Activated CD8-positive, alpha-beta memory T cell treated with anti-CD3 and anti-CD28 coated beads, Interleukin-2, amount 50 U/mL, for 1 hour (primary cell): ENCODE results near the gene UHRF1.
"Not testable (repeated sequence)": the region's sequence is repeated elsewhere in the genome, so short reads cannot be mapped to it uniquely, and the experiment has no call there.

ENCODE experiments used
- DNase-seq: peaks from one replicate; pipeline ENCODE4 v3.0.0-alpha.2; 2020; ENCODE audit errors: extremely low read depth

Gene UHRF1

DNA sequence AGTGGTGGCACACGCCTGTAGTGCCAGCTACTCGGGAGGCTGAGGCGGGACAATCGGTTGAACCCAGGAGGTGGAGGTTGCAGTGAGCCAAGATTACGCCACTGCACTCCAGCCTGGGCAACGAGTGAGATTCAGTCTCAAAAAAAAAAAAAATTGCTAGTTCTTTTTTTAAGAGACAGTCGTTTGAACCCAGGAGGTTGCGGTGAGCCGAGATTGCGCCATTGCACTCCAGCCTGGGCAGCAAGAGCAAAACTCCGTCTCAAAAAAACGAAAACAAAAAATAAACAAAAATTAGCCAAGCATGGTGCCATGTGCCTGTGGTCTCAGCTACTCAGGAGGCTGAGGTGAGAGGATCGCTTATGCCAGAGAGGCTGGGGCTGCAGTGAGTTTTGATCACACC, 8.4 kb upstream of the UHRF1 start:
- DNase-seq: not testable (repeated sequence)

DNA sequence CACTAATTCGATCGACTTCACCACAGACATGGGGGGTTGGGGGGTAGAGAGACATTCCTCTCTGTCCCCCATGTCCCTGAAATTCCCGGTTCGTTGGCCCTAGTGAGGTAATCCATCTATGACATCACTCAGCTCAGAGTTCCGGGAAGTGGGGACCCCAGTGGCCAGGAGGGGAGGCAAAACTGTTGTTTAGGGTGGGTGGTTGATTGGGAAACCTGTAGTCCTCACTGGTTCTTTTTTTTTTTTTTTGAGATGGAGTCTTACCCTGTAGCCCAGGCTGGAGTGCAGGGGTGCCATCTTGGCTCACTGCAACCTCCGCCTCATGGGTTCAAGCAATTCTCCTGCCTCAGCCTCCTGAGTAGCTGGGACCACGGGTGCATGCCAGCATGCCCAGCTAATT, 6.5 kb upstream of the UHRF1 start, which contains the start of gene ARRDC5:
TSS of gene ARRDC5 (minus strand) at position 101 of the 400 bp plus-strand sequence. CDS start at position 30, 71 bp downstream.
- DNase-seq: no peak

DNA sequence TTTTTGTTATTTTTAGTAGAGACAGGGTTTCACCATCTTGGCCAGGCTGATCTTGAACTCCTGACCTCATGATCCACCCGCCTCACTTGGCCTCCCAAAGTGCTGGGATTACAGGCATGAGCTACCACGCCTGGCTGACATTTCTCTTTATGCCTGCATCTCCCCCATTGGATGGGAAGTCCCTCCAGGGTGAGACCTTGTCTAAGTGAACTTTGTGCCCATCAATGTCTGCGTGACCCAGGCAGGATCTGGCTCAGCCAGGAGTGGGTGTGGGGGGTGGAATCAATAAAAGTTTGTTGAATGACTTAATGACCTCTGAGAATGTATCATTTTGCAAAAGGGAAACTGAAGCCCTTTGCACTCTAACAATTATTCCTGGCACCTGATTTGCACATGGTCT, 4.8 kb upstream of the UHRF1 start:
- no peak for DNase-seq

DNA sequence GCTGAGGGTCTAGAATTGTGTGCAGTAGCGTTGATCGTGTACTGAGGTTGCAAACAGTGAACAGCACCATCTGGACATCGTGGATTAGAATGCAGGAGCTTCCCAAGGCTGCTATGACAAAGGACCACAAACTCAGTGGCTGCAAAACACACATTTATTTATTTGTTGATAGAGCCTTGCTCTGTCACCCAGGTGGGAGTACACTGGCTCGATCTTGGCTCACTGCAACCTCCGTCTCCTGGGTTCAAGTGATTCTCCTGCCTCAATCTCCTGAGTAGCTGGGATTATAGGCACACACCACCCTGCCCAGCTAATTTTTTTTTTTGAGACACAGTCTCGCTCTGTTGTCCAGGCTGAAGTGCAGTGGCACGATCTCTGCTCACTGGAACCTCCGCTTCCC, 2.3 kb upstream of the UHRF1 start:
- DNase-seq: no peak

DNA sequence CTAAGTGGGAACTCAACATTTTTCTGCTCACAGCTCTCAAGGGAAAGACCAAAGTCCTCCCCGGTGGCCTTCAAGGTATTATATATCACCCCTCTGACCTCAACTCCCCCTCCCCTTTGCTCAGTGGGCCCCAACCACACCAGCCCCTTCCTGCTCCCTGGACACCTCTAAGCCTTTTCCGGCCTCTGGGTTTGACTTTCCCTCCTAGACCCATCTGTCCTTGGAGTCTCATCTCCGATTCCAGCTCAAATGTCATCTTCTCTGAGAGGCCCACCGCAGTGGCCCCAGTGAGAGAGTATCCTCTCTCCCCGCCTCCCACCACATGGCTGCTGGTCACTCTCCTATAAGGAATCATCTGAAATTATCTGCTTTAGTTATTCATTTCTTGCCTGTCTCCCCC, 941 bp upstream of the UHRF1 start:
- no peak for DNase-seq

DNA sequence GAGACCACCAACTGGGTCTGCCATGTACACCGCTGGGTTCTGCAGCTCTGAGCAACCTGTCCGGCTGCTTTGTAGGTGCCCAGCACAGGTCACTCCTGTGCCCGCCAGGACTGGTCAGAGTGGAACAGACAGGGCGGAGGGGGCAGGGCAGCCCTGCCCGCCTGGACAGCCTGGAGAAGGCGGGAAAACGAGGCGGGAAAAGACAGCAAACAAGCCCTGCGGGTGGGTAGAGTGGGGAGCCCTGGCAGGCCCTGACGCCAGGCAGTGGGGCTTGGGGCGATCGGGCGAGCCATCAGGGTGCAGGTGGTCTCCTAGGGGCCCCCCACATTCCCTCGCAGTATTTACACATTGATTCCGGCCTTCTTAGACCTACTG, 533 bp upstream of the UHRF1 start:
- no peak for DNase-seq

DNA sequence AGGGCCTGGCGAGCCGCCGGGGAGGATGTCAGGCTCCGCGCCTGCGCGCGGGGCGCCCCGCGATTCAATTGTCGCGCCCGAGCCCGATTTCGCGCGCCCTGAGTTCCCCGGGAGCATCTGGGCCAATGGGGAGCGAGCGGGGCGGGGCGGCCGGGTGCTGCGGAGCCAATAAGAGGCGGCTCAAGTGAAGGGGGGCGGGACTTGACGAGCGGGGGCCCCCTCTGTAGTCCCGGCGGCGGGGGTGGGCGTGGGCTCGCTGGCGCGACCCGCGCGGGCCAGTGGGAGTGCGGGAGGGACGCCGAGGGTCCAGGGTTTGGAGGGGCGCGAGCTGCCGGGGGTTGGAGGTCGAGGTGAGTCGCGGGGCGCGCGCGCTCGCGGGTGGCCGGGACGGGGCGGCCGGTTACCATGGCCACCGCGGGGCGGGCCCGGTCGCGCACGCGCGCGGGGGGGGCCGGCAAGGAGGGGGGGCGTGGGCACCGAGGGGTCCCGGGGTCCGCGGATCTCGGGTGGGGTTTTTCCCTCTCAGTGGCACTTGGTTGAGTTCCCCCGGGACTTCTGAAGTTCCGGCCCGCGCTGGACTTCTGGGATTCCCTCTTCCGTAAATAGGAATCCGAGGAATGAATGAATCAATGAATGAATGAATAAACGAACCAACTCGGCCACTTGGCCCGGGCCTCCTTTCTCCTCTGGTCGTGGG, 744 bp downstream of the UHRF1 start:
- DNase-seq: peak; percentile 76

DNA sequence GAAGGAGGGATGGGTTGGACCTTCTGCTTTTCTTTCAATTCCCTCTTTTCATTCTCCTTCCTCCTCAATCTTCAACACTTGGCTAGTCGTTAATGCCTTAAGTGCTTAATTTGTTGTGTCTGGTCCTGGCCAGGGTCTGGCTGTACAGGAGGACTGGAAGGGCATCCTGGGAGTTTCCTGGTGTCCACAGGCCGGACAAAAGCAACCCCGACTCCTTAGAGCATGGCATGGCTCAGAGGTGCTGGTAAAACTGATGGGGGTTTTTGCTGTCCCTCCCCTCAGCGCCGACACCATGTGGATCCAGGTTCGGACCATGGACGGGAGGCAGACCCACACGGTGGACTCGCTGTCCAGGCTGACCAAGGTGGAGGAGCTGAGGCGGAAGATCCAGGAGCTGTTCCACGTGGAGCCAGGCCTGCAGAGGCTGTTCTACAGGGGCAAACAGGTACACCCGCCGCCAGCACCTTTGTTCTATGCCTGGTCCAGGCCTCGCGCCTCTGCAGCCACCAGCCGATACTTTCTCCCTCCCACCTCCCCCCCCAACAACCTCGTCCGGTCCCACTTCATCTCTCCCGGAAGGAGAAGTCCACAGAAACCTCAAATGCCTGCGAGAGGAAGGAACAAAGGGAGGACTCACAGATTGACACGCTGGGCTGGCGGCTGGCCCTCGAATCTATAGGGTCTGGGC, 1.4 kb downstream of the UHRF1 start:
- DNase-seq: no peak

DNA sequence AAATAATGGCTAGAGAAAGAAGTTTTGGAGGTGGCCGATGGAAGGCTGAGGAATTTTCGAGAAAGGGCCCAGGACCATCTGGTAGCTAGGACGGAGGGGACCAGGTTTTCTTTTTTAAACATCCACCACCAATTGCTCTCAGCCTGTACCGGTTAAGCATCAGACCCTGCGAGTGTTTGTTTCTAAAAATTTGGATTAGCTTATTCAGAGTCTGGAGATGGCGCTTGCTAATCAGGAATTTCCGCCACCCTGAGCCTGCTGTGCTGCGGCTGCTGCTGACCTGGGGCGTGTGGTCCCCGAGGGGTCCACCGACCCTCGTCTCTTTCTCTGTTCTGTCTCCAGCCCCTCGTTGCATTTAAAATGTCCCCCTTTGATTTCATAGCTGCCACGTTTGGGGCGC, 2.0 kb downstream of the UHRF1 start:
- no peak for DNase-seq

DNA sequence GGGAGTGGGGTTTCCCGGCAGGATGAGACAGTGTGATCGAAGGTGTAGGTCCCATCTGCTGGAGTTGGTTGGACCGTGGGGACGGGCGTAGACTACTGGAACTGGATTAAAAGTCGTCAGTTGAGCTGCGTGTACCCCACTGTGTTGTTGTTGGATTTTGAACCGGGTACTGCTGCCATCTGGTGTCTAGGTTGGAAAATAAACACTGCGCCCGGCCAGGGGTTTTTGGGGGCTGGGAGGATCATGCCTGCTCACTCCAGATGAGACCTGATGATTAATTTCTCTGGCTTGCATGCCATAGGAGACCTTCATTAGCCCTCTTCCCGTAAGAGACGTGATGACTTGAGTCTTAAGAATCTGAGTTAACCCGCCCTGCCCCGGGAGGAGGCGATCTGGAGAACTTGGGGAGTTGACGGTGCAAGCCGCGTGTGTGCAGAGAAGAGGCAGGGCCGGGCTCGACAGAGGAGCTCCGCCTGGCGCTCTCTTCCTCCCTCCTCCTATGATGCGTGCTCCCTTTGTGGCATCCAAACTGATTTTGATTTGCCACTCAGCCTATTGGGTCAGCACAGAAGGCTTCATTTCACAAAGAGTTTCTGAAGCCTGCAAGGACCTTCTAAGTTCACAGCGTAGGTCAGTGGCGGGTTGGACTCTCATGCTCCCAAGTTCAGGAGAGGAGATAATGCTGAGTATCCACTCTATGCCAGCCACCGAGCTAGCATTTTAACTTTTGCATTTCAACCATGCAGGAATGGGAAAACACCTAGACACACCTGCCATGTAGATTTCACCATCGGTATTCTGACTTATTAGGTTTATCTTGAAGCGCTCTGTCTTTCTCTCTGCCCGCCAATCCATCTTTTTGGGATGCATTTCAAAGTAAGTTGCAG, 2.7 kb downstream of the UHRF1 start:
- DNase-seq: peak; percentile 45

DNA sequence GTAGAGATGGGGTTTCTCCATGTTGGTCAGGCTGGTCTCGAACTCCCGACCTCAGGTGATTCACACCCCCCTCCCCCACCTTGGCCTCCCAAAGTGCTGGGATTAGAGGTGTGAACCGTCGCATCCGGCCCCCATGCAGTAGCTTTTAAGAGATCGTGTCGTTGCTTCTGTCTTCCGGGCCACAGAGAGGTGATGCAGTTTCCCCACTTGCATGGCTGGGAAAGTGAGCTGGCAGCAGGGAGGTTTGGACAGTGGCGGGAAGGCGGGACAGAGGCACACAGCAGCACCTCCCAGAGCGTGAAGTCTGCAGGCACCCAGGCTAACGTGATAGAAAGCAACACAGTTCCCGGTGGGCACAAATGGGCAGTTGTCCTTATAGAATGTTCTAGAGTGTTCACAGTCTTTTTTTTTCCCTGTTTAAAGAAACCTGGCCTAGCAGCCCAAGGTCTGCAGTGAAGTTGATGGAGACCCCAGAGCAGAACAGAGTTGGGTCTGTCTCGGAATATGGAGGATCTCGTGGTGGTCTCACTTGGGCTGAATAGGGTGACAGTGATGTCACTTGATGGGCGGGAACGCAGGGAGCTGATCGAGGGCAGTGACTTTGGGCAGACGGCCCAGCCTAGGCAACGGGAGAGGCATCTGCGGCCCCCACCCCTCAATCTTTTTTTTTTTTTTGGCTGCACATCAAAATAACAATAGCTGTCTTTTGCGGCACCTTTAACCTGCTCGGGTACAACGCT, 4.9 kb downstream of the UHRF1 start:
- no peak for DNase-seq

DNA sequence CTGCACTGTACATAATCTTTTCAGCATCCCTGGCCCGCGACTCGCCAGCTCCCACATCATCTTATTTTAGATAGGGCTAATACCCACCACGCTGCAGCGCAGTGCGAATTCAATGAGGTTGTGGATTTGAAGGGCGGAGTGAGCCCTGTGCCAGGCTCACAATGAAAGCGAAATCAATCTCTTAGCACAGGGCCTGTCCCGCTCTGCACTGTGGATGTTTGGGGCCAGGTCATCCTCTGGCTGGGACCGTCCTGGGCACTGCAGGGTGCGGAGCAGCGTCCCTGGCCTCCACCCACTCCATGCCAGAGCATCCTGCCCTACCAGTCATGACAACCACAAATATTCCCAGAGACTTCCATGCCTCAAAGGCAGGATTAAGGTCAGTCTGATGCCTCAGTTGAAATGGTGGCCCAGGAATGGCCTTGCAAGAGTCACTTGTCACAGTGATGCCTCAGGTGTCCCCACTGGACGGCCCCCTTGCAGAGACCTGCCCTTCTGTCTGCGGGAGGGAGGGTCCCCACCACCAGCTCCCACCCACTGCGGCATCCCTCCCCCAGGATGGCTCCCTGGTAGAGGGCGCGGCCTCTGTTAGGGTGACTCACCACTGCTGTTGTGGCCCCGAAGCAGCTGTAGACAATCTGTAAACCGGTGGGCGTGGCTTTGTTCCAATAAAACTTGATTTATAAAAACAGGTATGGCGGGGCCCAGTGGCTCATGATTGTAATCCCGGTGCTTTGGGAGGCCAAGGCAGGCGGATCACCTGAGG, 5.6 kb downstream of the UHRF1 start:
- DNase-seq: peak; percentile 75

DNA sequence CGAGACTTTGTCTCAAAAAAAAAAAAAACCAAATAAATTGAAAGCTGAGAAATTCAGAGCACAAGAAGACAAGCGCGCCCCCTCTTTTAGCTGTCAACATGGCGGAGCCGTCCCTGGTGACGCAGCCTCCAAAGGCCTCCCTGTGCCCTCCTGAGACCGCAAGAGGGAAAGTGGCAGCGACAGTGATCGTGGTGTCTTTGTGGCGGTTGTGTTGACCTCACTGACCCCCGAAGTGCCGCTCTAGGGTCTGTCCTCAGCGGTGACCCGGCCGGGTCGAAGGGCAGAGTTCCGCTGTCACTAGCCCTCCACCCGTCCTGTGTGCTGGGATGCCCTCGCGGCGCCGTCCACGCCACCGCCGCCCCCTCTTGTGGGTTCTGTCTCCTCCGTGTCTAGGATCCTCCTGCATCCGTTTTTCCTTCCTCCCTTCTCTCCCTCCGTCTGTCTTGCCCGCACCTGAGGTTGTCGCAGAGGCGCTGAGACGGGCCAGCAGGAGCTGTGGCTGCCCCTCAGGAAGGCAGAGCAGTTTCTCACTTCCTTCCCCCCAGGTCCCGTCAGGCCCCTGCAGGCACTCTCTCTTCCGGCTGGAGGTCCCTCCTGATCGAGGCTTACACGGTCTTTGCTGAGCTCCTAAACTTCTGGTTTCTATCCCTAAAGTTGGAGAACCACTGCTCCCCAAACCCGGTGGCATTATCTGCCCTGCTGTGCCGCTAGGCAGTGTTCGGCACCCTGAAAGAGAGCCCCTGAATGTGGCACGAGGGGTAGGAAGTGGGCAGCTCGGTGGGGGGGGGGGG, 7.2 kb downstream of the UHRF1 start:
- DNase-seq: no peak

DNA sequence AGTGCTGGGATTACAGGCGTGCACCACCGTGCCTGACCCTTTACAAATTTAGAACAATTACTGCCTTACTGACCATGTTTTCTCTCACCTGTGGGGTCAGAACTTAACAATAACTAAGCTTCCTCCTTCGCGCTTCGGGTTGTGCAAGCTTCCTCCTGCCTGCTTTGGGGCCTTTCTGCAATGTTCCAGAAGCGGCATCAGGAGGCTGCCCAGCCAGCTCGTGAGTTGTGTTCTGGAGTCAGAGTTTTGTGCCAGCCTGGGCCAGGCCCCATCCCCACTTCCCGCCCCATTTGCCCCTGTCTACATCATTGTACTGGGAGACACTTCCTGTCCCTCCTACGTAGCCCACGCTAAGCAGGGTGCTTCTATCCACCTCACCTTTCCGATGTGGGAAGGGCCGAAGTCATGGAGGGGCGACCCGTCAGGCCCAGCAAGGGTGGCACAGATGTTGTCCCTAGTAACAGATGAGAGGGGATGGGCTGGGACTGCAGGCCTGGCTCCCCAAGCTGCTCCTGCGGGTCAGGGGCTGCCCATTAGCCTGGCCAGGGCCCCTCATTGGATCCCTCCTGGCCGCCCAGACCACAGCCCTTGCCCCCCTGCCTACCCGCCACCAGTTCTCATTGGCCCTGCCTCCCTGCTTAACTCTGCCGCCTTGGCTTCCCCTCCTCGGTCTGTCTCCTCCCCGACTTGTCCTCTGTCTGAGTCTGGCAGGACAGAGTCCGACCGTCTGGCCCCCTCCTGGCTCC, 13.4 kb downstream of the UHRF1 start:
- DNase-seq: no peak

DNA sequence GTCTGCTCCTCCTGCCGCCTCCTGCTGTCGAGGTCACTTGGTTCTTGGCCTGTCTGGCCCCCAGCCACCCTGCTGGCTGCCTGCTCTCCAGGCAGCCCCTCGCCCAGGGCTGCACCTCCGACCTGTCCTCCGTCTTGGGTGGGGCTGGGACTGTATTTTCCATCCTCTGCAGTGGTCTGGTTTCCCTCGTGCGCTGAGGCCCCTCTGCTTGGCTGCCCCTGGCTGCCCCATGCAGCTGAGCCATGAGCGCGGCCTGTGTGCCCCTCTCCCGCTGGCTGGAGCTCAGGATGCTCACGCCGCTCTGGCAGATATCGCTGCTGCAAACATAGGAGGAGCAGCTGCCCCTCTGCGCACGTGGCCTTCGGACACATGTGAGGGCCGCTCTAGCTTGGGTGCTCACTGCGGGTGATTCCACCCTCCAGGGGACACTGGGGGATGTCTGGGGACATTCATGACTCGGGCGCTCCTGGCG, 14.0 kb downstream of the UHRF1 start:
- no peak for DNase-seq

DNA sequence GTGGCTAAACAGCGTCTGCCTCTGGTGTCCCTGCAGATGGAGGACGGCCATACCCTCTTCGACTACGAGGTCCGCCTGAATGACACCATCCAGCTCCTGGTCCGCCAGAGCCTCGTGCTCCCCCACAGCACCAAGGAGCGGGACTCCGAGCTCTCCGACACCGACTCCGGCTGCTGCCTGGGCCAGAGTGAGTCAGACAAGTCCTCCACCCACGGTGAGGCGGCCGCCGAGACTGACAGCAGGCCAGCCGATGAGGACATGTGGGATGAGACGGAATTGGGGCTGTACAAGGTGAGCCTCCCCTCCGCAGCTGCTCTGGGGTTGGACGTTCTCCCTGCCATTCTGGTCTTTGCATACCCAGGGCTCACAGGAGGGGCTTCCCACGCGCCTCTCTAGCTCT, 19.9 kb downstream of the UHRF1 start:
- no peak for DNase-seq

DNA sequence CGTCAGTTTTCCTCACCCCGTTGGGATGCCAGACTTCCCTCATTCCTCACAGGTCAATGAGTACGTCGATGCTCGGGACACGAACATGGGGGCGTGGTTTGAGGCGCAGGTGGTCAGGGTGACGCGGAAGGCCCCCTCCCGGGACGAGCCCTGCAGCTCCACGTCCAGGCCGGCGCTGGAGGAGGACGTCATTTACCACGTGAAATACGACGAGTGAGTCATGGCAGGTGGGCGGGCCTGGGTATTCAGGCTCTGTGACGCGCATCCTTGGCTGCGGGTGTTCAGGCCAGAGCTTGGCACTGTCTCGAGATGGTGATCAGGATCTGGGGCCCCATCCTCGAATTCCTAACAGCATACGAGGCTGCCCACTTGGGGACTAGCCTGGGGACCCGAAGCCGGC, 21.4 kb downstream of the UHRF1 start:
- no peak for DNase-seq

DNA sequence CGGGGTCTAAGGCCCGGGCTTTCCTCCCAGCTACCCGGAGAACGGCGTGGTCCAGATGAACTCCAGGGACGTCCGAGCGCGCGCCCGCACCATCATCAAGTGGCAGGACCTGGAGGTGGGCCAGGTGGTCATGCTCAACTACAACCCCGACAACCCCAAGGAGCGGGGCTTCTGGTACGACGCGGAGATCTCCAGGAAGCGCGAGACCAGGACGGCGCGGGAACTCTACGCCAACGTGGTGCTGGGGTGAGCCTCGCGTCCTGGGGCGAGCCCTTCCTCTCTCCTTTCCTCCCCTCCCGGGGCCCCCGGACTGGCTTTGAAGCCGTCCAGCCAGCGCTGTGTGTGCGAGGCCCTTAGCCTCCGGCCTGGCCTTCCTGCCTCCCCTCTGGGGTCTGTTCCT, 23.4 kb downstream of the UHRF1 start:
- no peak for DNase-seq

DNA sequence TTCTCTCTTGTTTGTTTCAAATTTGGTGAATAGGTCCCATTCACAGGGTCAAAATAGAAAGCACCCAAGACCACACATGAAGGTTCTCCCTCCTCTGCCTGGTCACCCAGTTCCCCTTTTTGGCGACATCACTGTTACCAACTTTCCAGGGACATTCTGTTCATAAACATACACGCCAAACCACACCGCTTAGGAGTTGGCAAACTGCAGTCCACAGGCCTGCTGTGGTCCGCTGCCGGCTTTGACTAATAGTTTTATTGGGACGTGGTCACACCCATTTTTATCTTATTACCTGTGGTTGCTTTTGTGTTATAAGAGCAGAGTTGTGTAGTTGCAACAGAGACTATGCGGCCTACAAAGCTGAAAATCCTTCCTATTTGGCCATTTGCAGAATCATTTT, 24.2 kb downstream of the UHRF1 start:
- no peak for DNase-seq

DNA sequence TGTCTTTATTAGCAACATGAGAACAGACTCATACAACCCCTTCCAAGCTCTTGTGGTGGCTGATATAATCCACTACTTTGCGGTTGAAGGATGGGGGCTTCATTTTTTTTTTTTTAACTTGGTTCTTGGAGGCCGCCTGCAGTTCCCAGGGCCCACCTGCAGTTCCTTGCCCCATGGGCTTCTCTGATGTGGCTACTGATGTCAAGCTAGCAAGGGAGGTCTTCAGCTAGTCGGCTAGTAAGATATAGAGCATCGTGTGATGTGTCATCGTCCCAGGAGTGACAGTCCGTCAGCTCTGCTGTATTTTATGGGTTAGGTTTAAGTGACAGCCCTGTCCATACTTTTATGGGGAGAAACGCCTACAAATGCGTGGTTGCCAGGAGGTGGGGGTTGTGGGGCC, 26.1 kb downstream of the UHRF1 start:
- DNase-seq: no peak
